ENCODE measurements around the gene C8G.

C8G gene

GRCh38 chr9:136953771-136954269, 8.8 kb downstream of the C8G start:
- DNase-seq (ENCODE audit: low read depth in 3 of 3) = no peak

- DNase-seq (ENCODE audit: low read depth in 3 of 3) = no peak
These were observed 9.4 kb downstream of the C8G start for GRCh38 chr9:136954270-136955083.

- no peak for DNase-seq (ENCODE audit: low read depth in 3 of 3)
These were observed 10.3 kb downstream of the C8G start for GRCh38 chr9:136955202-136955942.

GRCh38 chr9:136955943-136956335, 10.9 kb downstream of the C8G start:
- DNase-seq (ENCODE audit: low read depth in 3 of 3) = no peak

GRCh38 chr9:136956604-136957003, 11.6 kb downstream of the C8G start:
- no peak for DNase-seq (ENCODE audit: low read depth in 3 of 3)

GRCh38 chr9:136957461-136957860, 12.4 kb downstream of the C8G start:
- DNase-seq (ENCODE audit: low read depth in 3 of 3) = no peak

GRCh38 chr9:136957901-136958300, 12.9 kb downstream of the C8G start:
- no peak for DNase-seq (ENCODE audit: low read depth in 3 of 3)

- DNase-seq (ENCODE audit: low read depth in 3 of 3) = no peak
These were observed 13.4 kb downstream of the C8G start for GRCh38 chr9:136958473-136958872.

- no peak for DNase-seq (ENCODE audit: low read depth in 3 of 3)
These were observed 14.1 kb downstream of the C8G start for GRCh38 chr9:136958898-136959850.

- DNase-seq (ENCODE audit: low read depth in 3 of 3) = no peak
These were observed 15.3 kb downstream of the C8G start for GRCh38 chr9:136960212-136960937.

- no peak for DNase-seq (ENCODE audit: low read depth in 3 of 3)
These were observed 15.9 kb downstream of the C8G start for GRCh38 chr9:136960938-136961275.

GRCh38 chr9:136961279-136962065, 16.4 kb downstream of the C8G start:
- DNase-seq (ENCODE audit: low read depth in 3 of 3) = no peak

GRCh38 chr9:136962163-136962562, 17.1 kb downstream of the C8G start:
- no peak for DNase-seq (ENCODE audit: low read depth in 3 of 3)

GRCh38 chr9:136962701-136963248, 17.7 kb downstream of the C8G start:
- no peak for DNase-seq (ENCODE audit: low read depth in 3 of 3)

GRCh38 chr9:136963341-136963740, 18.3 kb downstream of the C8G start:
- no peak for DNase-seq (ENCODE audit: low read depth in 3 of 3)

- DNase-seq (ENCODE audit: low read depth in 3 of 3) = no peak
These were observed 18.7 kb downstream of the C8G start for GRCh38 chr9:136963751-136964150.

- DNase-seq (ENCODE audit: low read depth in 3 of 3) = no peak
These were observed 19.2 kb downstream of the C8G start for GRCh38 chr9:136964171-136964689.

- DNase-seq (ENCODE audit: low read depth in 3 of 3) = no peak
These were observed 19.9 kb downstream of the C8G start for GRCh38 chr9:136964833-136965422.

- no peak for DNase-seq (ENCODE audit: low read depth in 3 of 3)
These were observed 20.9 kb downstream of the C8G start for GRCh38 chr9:136965771-136966484.
